Measurements from ENCODE around the gene FRAS1. TPM values are rescaled to one million over a fixed set of nuclear protein-coding genes. Genes with fewer than 3 reads are reported as not detected.
"Not testable (repeated sequence)": the region's sequence is repeated elsewhere in the genome, so short reads cannot be mapped to it uniquely, and the experiment has no call there.

The FRAS1 gene
- total and polyA plus RNA-seq, 5 experiments from 2014 or later = 0.02 to 0.06 TPM; not detected in 3

DNA sequence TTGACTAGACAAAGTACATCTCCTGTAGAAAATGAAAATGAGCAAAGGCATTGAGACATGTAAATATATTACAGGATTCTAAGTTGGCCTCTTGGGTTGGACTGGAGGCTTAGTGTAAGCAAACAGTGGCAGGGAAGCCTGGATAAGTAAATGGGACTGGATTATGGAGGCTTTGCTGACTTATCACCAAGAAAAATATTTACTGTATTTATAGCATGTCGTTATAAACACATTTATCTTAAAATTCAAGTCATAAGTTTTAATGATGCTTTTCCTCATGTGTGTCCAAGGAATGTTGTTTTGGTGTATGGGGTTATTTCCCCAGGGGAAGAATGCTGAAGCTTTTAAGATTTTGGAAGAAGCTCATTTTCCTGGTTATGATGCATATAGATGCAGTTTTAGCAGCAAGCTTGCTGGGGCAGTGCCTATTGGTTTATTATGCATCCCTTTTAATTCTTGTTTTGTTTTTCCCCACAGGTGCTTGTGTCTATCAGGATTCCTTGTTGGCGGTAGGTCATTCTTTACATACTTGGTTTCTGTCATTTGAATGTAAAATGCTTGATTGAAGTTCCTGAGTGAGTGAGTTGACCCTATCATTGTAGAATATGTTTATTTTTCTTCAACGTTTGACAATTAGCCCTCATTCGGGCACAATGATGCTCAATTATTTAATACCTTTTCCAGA lies 8.5 kb downstream of the FRAS1 start:
- no peak overlapping the region for H3K27ac Mint-ChIP-seq
- peaks cover 30 to 54% (median 35%) of the 10 kb centered on the region in 5 donors for H3K27me3 Mint-ChIP-seq
- H3K4me1 Mint-ChIP-seq = no peaks in the 10 kb centered on the region
- H3K36me3 Mint-ChIP-seq = no peaks in the 10 kb centered on the region
- no peak for DNase-seq
- no peak overlapping the region for H3K4me3 Mint-ChIP-seq
- no peak for ATAC-seq
- POLR2A ChIA-PET = no interaction called here
- peaks cover 0 to 1% (median 0%) of the 10 kb centered on the region in 9 donors for H3K9me3 Mint-ChIP-seq

DNA sequence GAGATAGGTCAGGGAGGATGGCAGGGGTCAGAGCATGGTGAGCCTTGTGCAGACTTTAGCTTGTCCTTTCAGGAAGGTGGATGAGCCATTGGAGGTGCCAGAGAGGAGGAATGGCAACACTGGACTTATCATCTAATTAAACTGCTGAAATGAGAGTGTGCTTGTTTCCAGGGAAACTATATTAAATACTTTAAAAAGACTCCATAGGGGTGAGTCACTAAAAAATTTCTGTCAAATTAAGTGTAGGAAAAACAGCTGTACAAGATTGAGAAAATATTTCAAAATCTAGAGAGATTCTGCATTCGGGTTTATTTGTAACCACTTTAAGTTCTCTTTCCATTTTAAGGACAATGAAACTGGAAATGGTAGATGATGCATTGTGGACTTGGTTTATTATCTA lies 11.4 kb downstream of the FRAS1 start:
- no peaks in the 10 kb centered on the region for H3K4me1 Mint-ChIP-seq
- no peaks in the 10 kb centered on the region for H3K36me3 Mint-ChIP-seq
- ATAC-seq = no peak
- no peak for DNase-seq
- H3K4me3 Mint-ChIP-seq = no peak overlapping the region
- H3K27me3 Mint-ChIP-seq = peaks cover 16 to 50% (median 23%) of the 10 kb centered on the region in 5 donors
- peaks cover 0 to 1% (median 0%) of the 10 kb centered on the region in 9 donors for H3K9me3 Mint-ChIP-seq
- peak overlapping the region in 1 of 10 donors; percentile 45 for H3K27ac Mint-ChIP-seq
- POLR2A ChIA-PET = no interaction called here

- Mint-ChIP-seq H3K27ac (no peak overlapping the region), H3K4me1 (no peaks in the 10 kb centered on the region)
- POLR2A ChIA-PET = no interaction called here
Measured at GRCh38 chr4:78069319-78069718, 12.2 kb downstream of the FRAS1 start.

GRCh38 chr4:78069859-78070258 lies 12.7 kb downstream of the FRAS1 start:
- Mint-ChIP-seq H3K9me3 (peaks cover 0 to 1% (median 0%) of the 10 kb centered on the region in 9 donors), H3K27ac (no peak overlapping the region), H3K27me3 (peaks cover 20 to 57% (median 25%) of the 10 kb centered on the region in 5 donors), H3K4me3 (no peak overlapping the region), H3K36me3 (no peaks in the 10 kb centered on the region), H3K4me1 (no peaks in the 10 kb centered on the region)
- POLR2A ChIA-PET = no interaction called here
- no peak for ATAC-seq
- DNase-seq = no peak

More at GRCh38 chr4:78069319-78069718, 12.2 kb downstream of the FRAS1 start:
- no peak for DNase-seq
- no peak overlapping the region for H3K4me3 Mint-ChIP-seq
- ATAC-seq = no peak
- no peaks in the 10 kb centered on the region for H3K36me3 Mint-ChIP-seq
- peaks cover 0 to 1% (median 0%) of the 10 kb centered on the region in 9 donors for H3K9me3 Mint-ChIP-seq
- H3K27me3 Mint-ChIP-seq = peaks cover 16 to 56% (median 24%) of the 10 kb centered on the region in 5 donors

- POLR2A ChIA-PET = no interaction called here
- Mint-ChIP-seq H3K4me1 (no peaks in the 10 kb centered on the region), H3K4me3 (no peak overlapping the region), H3K27ac (no peak overlapping the region), H3K9me3 (peaks cover 0 to 1% (median 0%) of the 10 kb centered on the region in 9 donors), H3K27me3 (peaks cover 26 to 61% (median 32%) of the 10 kb centered on the region in 5 donors), H3K36me3 (peaks cover 0 to 2% (median 0%) of the 10 kb centered on the region in 3 donors)
- DNase-seq = no peak
- ATAC-seq = no peak
Measured at GRCh38 chr4:78070731-78071282, 13.7 kb downstream of the FRAS1 start.

- Mint-ChIP-seq H3K4me1 (no peaks in the 10 kb centered on the region), H3K36me3 (peaks cover 0 to 2% (median 0%) of the 10 kb centered on the region in 3 donors), H3K9me3 (peaks cover 0 to 1% (median 0%) of the 10 kb centered on the region in 9 donors), H3K4me3 (no peak overlapping the region), H3K27me3 (peaks cover 28 to 62% (median 32%) of the 10 kb centered on the region in 5 donors), H3K27ac (no peak overlapping the region)
- POLR2A ChIA-PET = no interaction called here
- DNase-seq (no peak), ATAC-seq (no peak)
Measured at GRCh38 chr4:78074759-78075158, 17.6 kb downstream of the FRAS1 start.

DNA sequence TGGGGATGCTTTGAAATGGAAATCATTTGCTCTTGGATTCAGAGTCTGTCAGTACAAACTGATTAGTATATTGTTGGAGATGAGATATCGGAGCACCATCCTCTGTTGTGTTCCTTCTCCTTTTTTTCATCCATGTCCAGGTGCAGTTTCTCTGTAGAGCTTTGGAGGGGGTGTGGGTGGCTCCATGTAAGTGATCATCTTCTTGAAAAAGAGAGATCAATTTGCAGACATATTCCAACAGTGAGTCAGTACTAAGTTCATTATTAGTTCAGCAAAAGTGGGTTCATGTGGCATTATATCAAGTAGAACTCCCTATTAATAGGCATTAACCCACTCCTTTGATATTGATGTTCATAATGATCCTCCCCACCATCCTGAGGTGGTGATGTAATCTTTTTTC lies 18.9 kb downstream of the FRAS1 start:
- POLR2A ChIA-PET = no interaction called here
- ATAC-seq = no peak

GRCh38 chr4:78078101-78078500 lies 21.0 kb downstream of the FRAS1 start:
- H3K9me3 Mint-ChIP-seq = no peaks in the 10 kb centered on the region
- peaks cover 0 to 2% (median 0%) of the 10 kb centered on the region in 3 donors for H3K36me3 Mint-ChIP-seq
- H3K4me3 Mint-ChIP-seq = no peak overlapping the region
- no peaks in the 10 kb centered on the region for H3K4me1 Mint-ChIP-seq
- no peak for ATAC-seq
- H3K27ac Mint-ChIP-seq = no peak overlapping the region
- peaks cover 19 to 35% (median 22%) of the 10 kb centered on the region in 5 donors for H3K27me3 Mint-ChIP-seq
- POLR2A ChIA-PET = no interaction called here
- no peak for DNase-seq

More for the DNA sequence above, 18.9 kb downstream of the FRAS1 start:
- H3K9me3 Mint-ChIP-seq = no peaks in the 10 kb centered on the region
- no peak overlapping the region for H3K4me3 Mint-ChIP-seq
- H3K4me1 Mint-ChIP-seq = no peaks in the 10 kb centered on the region
- no peak overlapping the region for H3K27ac Mint-ChIP-seq
- peaks cover 0 to 2% (median 0%) of the 10 kb centered on the region in 3 donors for H3K36me3 Mint-ChIP-seq
- H3K27me3 Mint-ChIP-seq = peaks cover 23 to 50% (median 23%) of the 10 kb centered on the region in 5 donors
- DNase-seq = no peak

GRCh38 chr4:78079726-78080430 lies 22.8 kb downstream of the FRAS1 start:
- Mint-ChIP-seq H3K9me3 (no peaks in the 10 kb centered on the region), H3K27ac (no peak overlapping the region), H3K36me3 (peaks cover 0 to 2% (median 0%) of the 10 kb centered on the region in 3 donors), H3K4me1 (no peaks in the 10 kb centered on the region), H3K4me3 (no peak overlapping the region), H3K27me3 (peaks cover 12 to 24% (median 15%) of the 10 kb centered on the region in 5 donors)
- POLR2A ChIA-PET = no interaction called here
- DNase-seq (no peak), ATAC-seq (no peak)

GRCh38 chr4:78081541-78081940 lies 24.4 kb downstream of the FRAS1 start:
- Mint-ChIP-seq H3K9me3 (no peaks in the 10 kb centered on the region), H3K4me1 (no peaks in the 10 kb centered on the region), H3K4me3 (no peak overlapping the region), H3K27ac (no peak overlapping the region), H3K27me3 (peaks cover 8 to 23% (median 15%) of the 10 kb centered on the region in 5 donors), H3K36me3 (no peaks in the 10 kb centered on the region)
- ATAC-seq = no peak
- DNase-seq = no peak
- POLR2A ChIA-PET = no interaction called here

- H3K36me3 Mint-ChIP-seq = no peaks in the 10 kb centered on the region
- H3K27me3 Mint-ChIP-seq = peaks cover 5 to 20% (median 13%) of the 10 kb centered on the region in 5 donors
- POLR2A ChIA-PET = no interaction called here
- H3K4me1 Mint-ChIP-seq = no peaks in the 10 kb centered on the region
- H3K4me3 Mint-ChIP-seq = no peak overlapping the region
- peaks cover 0 to 2% (median 0%) of the 10 kb centered on the region in 9 donors for H3K9me3 Mint-ChIP-seq
- no peak overlapping the region for H3K27ac Mint-ChIP-seq
- DNase-seq = no peak
- no peak for ATAC-seq
Measured at GRCh38 chr4:78083035-78083434, 25.9 kb downstream of the FRAS1 start.

- H3K27ac Mint-ChIP-seq = no peak overlapping the region
- POLR2A ChIA-PET = no interaction called here
- no peaks in the 10 kb centered on the region for H3K4me1 Mint-ChIP-seq
- H3K4me3 Mint-ChIP-seq = no peak overlapping the region
- H3K27me3 Mint-ChIP-seq = peaks cover 3 to 20% (median 7%) of the 10 kb centered on the region in 5 donors
- ATAC-seq (no peak), DNase-seq (no peak)
- no peaks in the 10 kb centered on the region for H3K36me3 Mint-ChIP-seq
- H3K9me3 Mint-ChIP-seq = peaks cover 0 to 2% (median 0%) of the 10 kb centered on the region in 9 donors
Measured at GRCh38 chr4:78091534-78091933, 34.4 kb downstream of the FRAS1 start.

DNA sequence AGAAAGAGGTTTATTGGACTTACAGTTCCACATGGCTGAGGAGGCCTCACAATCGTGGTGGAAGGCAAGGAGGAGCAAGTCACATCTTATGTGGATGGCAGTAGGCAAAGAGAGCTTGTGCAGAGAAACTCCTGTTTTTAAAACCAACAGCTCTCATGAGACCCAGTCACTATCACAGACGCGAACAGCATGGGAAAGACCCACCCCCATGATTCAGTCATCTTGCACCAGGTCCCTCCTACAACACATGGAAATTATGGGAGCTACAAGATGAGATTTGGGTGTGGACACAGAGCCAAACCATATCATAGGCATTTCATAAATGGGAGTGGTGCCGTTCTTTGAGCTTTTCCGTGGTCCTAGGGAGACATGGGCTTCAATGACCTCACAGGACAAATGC lies 35.2 kb downstream of the FRAS1 start:
- DNase-seq, H3K9me3 Mint-ChIP-seq, H3K4me1 Mint-ChIP-seq, ATAC-seq, H3K27ac Mint-ChIP-seq, H3K36me3 Mint-ChIP-seq, POLR2A ChIA-PET, H3K4me3 Mint-ChIP-seq: not testable (repeated sequence)
- H3K27me3 Mint-ChIP-seq = peaks cover 3 to 13% (median 7%) of the 10 kb centered on the region in 5 donors

All from naive thymus-derived CD8-positive, alpha-beta T cell (primary cell).